H9 (cell line): ENCODE results near the gene MOCS1. TPM values are rescaled to one million over a fixed set of nuclear protein-coding genes. Genes with fewer than 3 reads are reported as not detected.

ENCODE experiments used
- DNase-seq: peaks from one replicate; pipeline ENCODE4 v3.0.0-alpha.2; 2017
- H2AFZ ChIP-seq: one replicate; pipeline ENCODE4 v1.6.1; 2013; ENCODE audit warnings: mild to moderate bottlenecking, low read length, control low read depth, moderate library complexity
- H2AK5ac ChIP-seq: 2 replicates; pipeline ENCODE4 v1.6.1; 2013; ENCODE audit warnings: low read length, control low read depth, mixed read lengths; ENCODE audit not compliant: insufficient read length
- H2BK120ac ChIP-seq: one replicate; pipeline ENCODE4 v1.6.1; 2013; ENCODE audit warnings: low read depth, mild to moderate bottlenecking, low read length, control low read depth, inconsistent platforms; ENCODE audit not compliant: poor library complexity, severe bottlenecking
- H2BK12ac ChIP-seq: 2 replicates; pipeline ENCODE4 v1.6.1; 2013; ENCODE audit warnings: low read length, control low read depth, mixed read lengths, low read depth; ENCODE audit not compliant: insufficient read length
- H2BK15ac ChIP-seq: 2 replicates; pipeline ENCODE4 v1.6.1; 2013; ENCODE audit warnings: low read depth, low read length, control low read depth
- H2BK20ac ChIP-seq: one replicate; pipeline ENCODE4 v1.6.1; 2013; ENCODE audit warnings: low read depth, mild to moderate bottlenecking, low read length, control low read depth, inconsistent platforms; ENCODE audit not compliant: poor library complexity, severe bottlenecking
- H2BK5ac ChIP-seq: 2 replicates; pipeline ENCODE4 v1.6.1; 2013; ENCODE audit warnings: low read length, control low read depth, mixed read lengths; ENCODE audit not compliant: insufficient read length
- H3K14ac ChIP-seq: 2 replicates; pipeline ENCODE4 v1.6.1; 2013; ENCODE audit warnings: low read length, control low read depth; ENCODE audit not compliant: insufficient read depth
- H3K18ac ChIP-seq: 2 replicates; pipeline ENCODE4 v1.6.1; 2013; ENCODE audit warnings: low read depth, mild to moderate bottlenecking, mixed read lengths, low read length, control low read depth; ENCODE audit not compliant: insufficient read length
- H3K23ac ChIP-seq: 2 replicates; pipeline ENCODE4 v1.6.1; 2013; ENCODE audit warnings: low read length, control low read depth, mixed read lengths, low read depth; ENCODE audit not compliant: insufficient read length
- H3K23me2 ChIP-seq: 2 replicates; pipeline ENCODE4 v1.6.1; 2013; ENCODE audit warnings: low read depth, mild to moderate bottlenecking, mixed read lengths, low read length, control low read depth; ENCODE audit not compliant: insufficient read length, poor library complexity, severe bottlenecking
- H3K27ac ChIP-seq: 2 replicates; pipeline ENCODE4 v1.5.1; 2013; ENCODE audit warnings: low read length, control low read depth, mixed read lengths, low read depth; ENCODE audit not compliant: insufficient read length
- H3K27me3 ChIP-seq: 2 replicates; pipeline ENCODE4 v1.6.1; 2013; ENCODE audit warnings: low read length, control low read depth, inconsistent platforms; ENCODE audit not compliant: insufficient read depth
- H3K4ac ChIP-seq: 2 replicates; pipeline ENCODE4 v1.6.1; 2013; ENCODE audit warnings: low read depth, mild to moderate bottlenecking, control low read depth, inconsistent platforms, low read length, moderate library complexity
- H3K4me1 ChIP-seq: 2 replicates; pipeline ENCODE4 v1.6.1; 2013; ENCODE audit warnings: low read length, control low read depth, inconsistent platforms; ENCODE audit not compliant: insufficient read depth
- H3K4me2 ChIP-seq: 2 replicates; pipeline ENCODE4 v1.6.1; 2013; ENCODE audit warnings: low read length, control low read depth, mixed read lengths; ENCODE audit not compliant: insufficient read length, insufficient read depth
- H3K56ac ChIP-seq: 2 replicates; pipeline ENCODE4 v1.6.1; 2013; ENCODE audit warnings: low read depth, mild to moderate bottlenecking, mixed read lengths, low read length, control low read depth; ENCODE audit not compliant: insufficient read length
- H3K79me1 ChIP-seq: 2 replicates; pipeline ENCODE4 v1.6.1; 2013; ENCODE audit warnings: low read depth, mild to moderate bottlenecking, moderate library complexity, low read length, control low read depth, inconsistent platforms; ENCODE audit not compliant: insufficient read depth, poor library complexity, severe bottlenecking
- H3K79me2 ChIP-seq: 2 replicates; pipeline ENCODE4 v1.6.1; 2013; ENCODE audit warnings: low read length, control low read depth, inconsistent platforms; ENCODE audit not compliant: insufficient read depth
- H3K9ac ChIP-seq: 2 replicates; pipeline ENCODE4 v1.6.1; 2013; ENCODE audit warnings: low read length, control low read depth, mixed read lengths; ENCODE audit not compliant: insufficient read length; ENCODE audit errors: extremely low read depth
- H3K9me3 ChIP-seq: one replicate; pipeline ENCODE4 v1.6.1; 2013; ENCODE audit warnings: low read depth, low read length, inconsistent platforms; ENCODE audit not compliant: control insufficient read depth
- H3T11ph ChIP-seq: one replicate; pipeline ENCODE4 v1.6.1; 2013; ENCODE audit warnings: mild to moderate bottlenecking, low read length, control low read depth, inconsistent platforms
- H4K20me1 ChIP-seq: one replicate; pipeline ENCODE4 v1.6.1; 2013; ENCODE audit not compliant: control insufficient read depth, insufficient read length, insufficient read depth
- H4K5ac ChIP-seq: 2 replicates; pipeline ENCODE4 v1.6.1; 2013; ENCODE audit warnings: low read depth, mild to moderate bottlenecking, mixed read lengths, low read length, control low read depth; ENCODE audit not compliant: insufficient read length
- H4K8ac ChIP-seq: replicated peaks from 2 replicates; pipeline ENCODE4 v1.6.1; 2013; ENCODE audit warnings: low read length, control low read depth, mixed read lengths, low read depth; ENCODE audit not compliant: insufficient read length
- H4K91ac ChIP-seq: 2 replicates; pipeline ENCODE4 v1.6.1; 2013; ENCODE audit warnings: low read depth, mild to moderate bottlenecking, moderate library complexity, mixed read lengths, low read length, control low read depth; ENCODE audit not compliant: insufficient read length
- H3K27ac Mint-ChIP-seq, 3 experiments: 2 replicates in 2 of 3; 3 replicates in 1 of 3; pipeline ENCODE4 v1.8.0; 2020 to 2021; ENCODE audit warnings: mixed read lengths in 3 of 3, mild to moderate bottlenecking in 1 of 3, moderate library complexity in 1 of 3
- H3K27me3 Mint-ChIP-seq: 2 replicates; pipeline ENCODE4 v1.8.0; 2021; ENCODE audit warnings: low read depth, mild to moderate bottlenecking, moderate library complexity, mixed read lengths
- H3K36me3 Mint-ChIP-seq, 3 experiments: 2 replicates in 2 of 3; 3 replicates in 1 of 3; pipeline ENCODE4 v1.8.0; 2020 to 2021; ENCODE audit warnings: low read depth in 3 of 3, mixed read lengths in 3 of 3; ENCODE audit not compliant: insufficient read depth in 1 of 3
- H3K4me1 Mint-ChIP-seq, 2 experiments: 2 replicates each; pipeline ENCODE4 v1.8.0; 2020; ENCODE audit warnings: mixed read lengths in 2 of 2
- H3K4me3 Mint-ChIP-seq, 2 experiments: 2 replicates in 1 of 2; 3 replicates in 1 of 2; pipeline ENCODE4 v1.8.0; 2020 to 2021; ENCODE audit warnings: mild to moderate bottlenecking in 2 of 2, mixed read lengths in 2 of 2, moderate library complexity in 1 of 2
- H3K9me3 Mint-ChIP-seq, 2 experiments: 2 replicates in 1 of 2; 3 replicates in 1 of 2; pipeline ENCODE4 v1.8.0; 2020; ENCODE audit warnings: mild to moderate bottlenecking in 2 of 2, mixed read lengths in 2 of 2, moderate library complexity in 1 of 2
- CTCF ChIP-seq: fragments of 200-600 bp; sonication (generic); conservative IDR thresholded peaks from 3 replicates; pipeline ENCODE4 v1.8.0; 2021; ENCODE audit warnings: antibody characterized with exemption, mild to moderate bottlenecking
- WGBS: extraction: QIAGEN DNeasy Blood & Tissue Kit; methylation state at CpG from one replicate; pipeline ENCODE4 v1.1.7; 2013; ENCODE audit warnings: missing lambda C conversion rate, low lambda C conversion rate, mixed read lengths; ENCODE audit not compliant: insufficient read length; ENCODE audit errors: extremely low coverage; 5-methylcytosine and 5-hydroxymethylcytosine counted together
- total RNA-seq: library from RNA; stranded (reverse); gene quantifications from 2 replicates; pipeline ENCODE4 v1.2.1, GENCODE V29; 2021

Gene MOCS1
- total RNA-seq, 1 experiment from 2014 or later: 15.2 TPM

GRCh38 chr6:39887692-39888450, 46.4 kb downstream of the MOCS1 start:
- Histone ChIP-seq H3K27me3 (no peaks in the 10 kb centered on the region), H3K9me3 (no peaks in the 10 kb centered on the region), H4K8ac (no peak overlapping the region), H2BK12ac (no peak overlapping the region), H3K79me1 (no peaks in the 10 kb centered on the region), H4K5ac (no peak overlapping the region), H3K14ac (no peak overlapping the region), H2AFZ (no peak overlapping the region), H3T11ph (no peak overlapping the region), H3K27ac (no peak overlapping the region), H4K91ac (no peak overlapping the region), H2BK5ac (no peak overlapping the region), H3K56ac (no peak overlapping the region), H3K4me1 (no peaks in the 10 kb centered on the region), H3K23me2 (no peaks in the 10 kb centered on the region), H2BK120ac (no peak overlapping the region), H3K79me2 (no peaks in the 10 kb centered on the region), H3K4me2 (no peak overlapping the region), H3K18ac (no peak overlapping the region), H3K23ac (no peak overlapping the region), H4K20me1 (no peaks in the 10 kb centered on the region), H3K4ac (no peak overlapping the region), H2BK15ac (no peak overlapping the region), H3K9ac (no peak overlapping the region), H2BK20ac (no peak overlapping the region), H2AK5ac (no peak overlapping the region)
- no peak for TF ChIP-seq CTCF
- no CpG with 5 or more reads among the region's 14 CpGs for WGBS
- Mint-ChIP-seq H3K27ac (no peak overlapping the region), H3K4me3 (no peak overlapping the region; a peak in 1 of 5 replicates), H3K27me3 (peaks cover 2% of the 10 kb centered on the region), H3K9me3 (no peaks in the 10 kb centered on the region; a peak in 1 of 5 replicates), H3K36me3 (no peaks in the 10 kb centered on the region; a peak in 1 of 7 replicates), H3K4me1 (peaks cover 5% of the 10 kb centered on the region in 2 experiments; a peak in 2 of 4 replicates)
- no peak for DNase-seq
